NCI-H1092 (cell line): ENCODE measurements around the gene RAB22A.

Experiments
- DNase-seq: peaks from one replicate; lab custom pipeline; 2025; lab: John Stamatoyannopoulos, UW

Gene RAB22A

DNA sequence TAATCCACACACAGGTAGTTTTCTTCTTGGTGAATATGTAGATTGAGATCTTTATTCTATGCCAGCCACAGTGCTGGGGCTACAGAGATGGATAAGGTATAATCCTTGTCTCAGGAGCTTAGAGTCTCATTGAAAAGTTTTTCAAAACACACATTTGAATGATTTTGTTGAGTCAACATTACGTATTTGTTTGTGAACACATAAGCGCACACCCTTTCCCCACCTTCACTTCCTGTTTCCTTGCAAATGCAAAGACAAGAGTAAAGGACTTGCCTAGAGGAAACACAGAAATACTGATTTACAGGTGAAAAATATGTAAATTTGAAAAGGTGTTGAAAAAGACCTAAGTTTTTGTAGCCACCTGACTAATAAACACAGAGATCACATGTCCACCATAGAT is 107.3 kb downstream of the RAB22A start:
- no peak for DNase-seq
